AML-193 (cell line): ENCODE data around the gene SYNJ2.

Source experiments
- DNase-seq, 2 experiments: peaks; one replicate each; lab custom pipeline; 2025; lab: John Stamatoyannopoulos, UW

Gene SYNJ2

GRCh38 chr6:158080849-158081656 is 99.4 kb downstream of the SYNJ2 start:
- no peak for DNase-seq

GRCh38 chr6:158081657-158081935 is 99.9 kb downstream of the SYNJ2 start:
- DNase-seq, result peak; percentile 32 to 57

- no peak for DNase-seq
Measured at GRCh38 chr6:158083455-158084325, 102.0 kb downstream of the SYNJ2 start.

- no peak for DNase-seq
Measured at GRCh38 chr6:158085261-158086053, 103.8 kb downstream of the SYNJ2 start.

GRCh38 chr6:158086054-158086503 is 104.4 kb downstream of the SYNJ2 start:
- DNase-seq, result no peak

GRCh38 chr6:158086504-158087223 is 105.0 kb downstream of the SYNJ2 start:
- DNase-seq, result peak; percentile 80 to 90

- DNase-seq, result no peak
Measured at GRCh38 chr6:158087224-158087867, 105.7 kb downstream of the SYNJ2 start.

- DNase-seq, result no peak
Measured at GRCh38 chr6:158092806-158093205, 111.1 kb downstream of the SYNJ2 start.

GRCh38 chr6:158095031-158095430 is 113.4 kb downstream of the SYNJ2 start:
- DNase-seq, result peak; percentile 20 to 33

GRCh38 chr6:158095671-158096070 is 114.0 kb downstream of the SYNJ2 start:
- no peak for DNase-seq

GRCh38 chr6:158103228-158103627 is 121.6 kb downstream of the SYNJ2 start:
- no peak for DNase-seq

GRCh38 chr6:158104696-158105095 is 123.0 kb downstream of the SYNJ2 start:
- no peak for DNase-seq

- DNase-seq, result peak; percentile 25 to 39
Measured at GRCh38 chr6:158109748-158110147, 128.1 kb downstream of the SYNJ2 start.

GRCh38 chr6:158110986-158111385 is 129.3 kb downstream of the SYNJ2 start:
- DNase-seq, result no peak

GRCh38 chr6:158111987-158112386 is 130.3 kb downstream of the SYNJ2 start:
- DNase-seq, result no peak

GRCh38 chr6:158113802-158114201 is 132.1 kb downstream of the SYNJ2 start:
- no peak for DNase-seq

- DNase-seq, result no peak
Measured at GRCh38 chr6:158115102-158115501, 133.4 kb downstream of the SYNJ2 start.

GRCh38 chr6:158115508-158115907 is 133.8 kb downstream of the SYNJ2 start:
- no peak for DNase-seq

GRCh38 chr6:158118886-158119285 is 137.2 kb downstream of the SYNJ2 start:
- no peak for DNase-seq

GRCh38 chr6:158121335-158121734 is 139.7 kb downstream of the SYNJ2 start:
- DNase-seq, result no peak

- no peak for DNase-seq
Measured at GRCh38 chr6:158122048-158122447, 140.4 kb downstream of the SYNJ2 start.
